Measurements from ENCODE around the gene NCOA1.

DNA sequence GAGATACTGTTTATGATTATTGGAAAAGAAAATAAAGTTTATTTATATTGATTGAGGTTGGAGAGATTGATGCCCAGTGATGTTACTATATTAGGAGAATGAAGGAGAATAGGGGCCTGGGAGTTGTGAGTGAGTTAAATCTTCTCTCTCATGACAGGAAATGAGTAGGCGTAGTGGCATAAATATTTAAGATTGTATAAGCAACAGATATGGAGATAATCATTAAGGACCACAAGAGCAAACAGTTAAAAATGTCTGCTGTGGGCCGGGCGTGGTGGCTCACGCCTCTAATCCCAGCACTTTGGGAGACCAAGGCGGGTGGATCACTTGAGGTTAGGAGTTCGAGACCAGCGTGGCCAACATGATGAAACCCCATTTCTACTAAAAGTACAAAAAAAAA, 239.4 kb downstream of the NCOA1 start:
- TF ChIP-seq, protein P1, sequence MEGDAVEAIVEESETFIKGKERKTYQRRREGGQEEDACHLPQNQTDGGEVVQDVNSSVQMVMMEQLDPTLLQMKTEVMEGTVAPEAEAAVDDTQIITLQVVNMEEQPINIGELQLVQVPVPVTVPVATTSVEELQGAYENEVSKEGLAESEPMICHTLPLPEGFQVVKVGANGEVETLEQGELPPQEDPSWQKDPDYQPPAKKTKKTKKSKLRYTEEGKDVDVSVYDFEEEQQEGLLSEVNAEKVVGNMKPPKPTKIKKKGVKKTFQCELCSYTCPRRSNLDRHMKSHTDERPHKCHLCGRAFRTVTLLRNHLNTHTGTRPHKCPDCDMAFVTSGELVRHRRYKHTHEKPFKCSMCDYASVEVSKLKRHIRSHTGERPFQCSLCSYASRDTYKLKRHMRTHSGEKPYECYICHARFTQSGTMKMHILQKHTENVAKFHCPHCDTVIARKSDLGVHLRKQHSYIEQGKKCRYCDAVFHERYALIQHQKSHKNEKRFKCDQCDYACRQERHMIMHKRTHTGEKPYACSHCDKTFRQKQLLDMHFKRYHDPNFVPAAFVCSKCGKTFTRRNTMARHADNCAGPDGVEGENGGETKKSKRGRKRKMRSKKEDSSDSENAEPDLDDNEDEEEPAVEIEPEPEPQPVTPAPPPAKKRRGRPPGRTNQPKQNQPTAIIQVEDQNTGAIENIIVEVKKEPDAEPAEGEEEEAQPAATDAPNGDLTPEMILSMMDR (IDR thresholded peaks at IDR 0.05), result no peak
- no peak for TF ChIP-seq POLR2A (IDR thresholded peaks at IDR 0.05)
